Parathyroid adenoma (tissue), 2 donors: ENCODE results near the gene SUMO3.

Experiments used
- H2AFZ ChIP-seq: fragments of 300-600 bp; sonication (generic); one replicate; pipeline ENCODE4 v1.7.0; 2017; ENCODE audit warnings: antibody characterized with exemption, mild to moderate bottlenecking
- H3K27ac ChIP-seq: fragments of 300-600 bp; sonication (generic); one replicate; pipeline ENCODE4 v1.7.0; 2017
- H3K27me3 ChIP-seq: fragments of 300-600 bp; sonication (generic); one replicate; pipeline ENCODE4 v1.7.0; 2017; ENCODE audit warnings: low read length; ENCODE audit not compliant: control insufficient read depth, insufficient read depth
- H3K36me3 ChIP-seq: fragments of 300-600 bp; sonication (generic); one replicate; pipeline ENCODE4 v1.7.0; 2017; ENCODE audit warnings: low read length; ENCODE audit not compliant: control insufficient read depth, insufficient read depth
- H3K4me1 ChIP-seq: fragments of 300-600 bp; sonication (generic); one replicate; pipeline ENCODE4 v1.7.0; 2017; ENCODE audit warnings: control low read depth
- H3K4me2 ChIP-seq: fragments of 300-600 bp; sonication (generic); one replicate; pipeline ENCODE4 v1.7.0; 2017; ENCODE audit warnings: low read length
- H3K4me3 ChIP-seq: fragments of 300-600 bp; sonication (generic); one replicate; pipeline ENCODE4 v1.7.0; 2017; ENCODE audit warnings: low read depth, low read length
- H3K79me2 ChIP-seq: fragments of 300-600 bp; sonication (generic); one replicate; pipeline ENCODE4 v1.7.0; 2017; ENCODE audit warnings: control low read depth
- H3K9ac ChIP-seq: fragments of 300-600 bp; sonication (generic); one replicate; pipeline ENCODE4 v1.7.0; 2017; ENCODE audit warnings: mild to moderate bottlenecking
- H3K9me3 ChIP-seq: fragments of 300-600 bp; sonication (generic); one replicate; pipeline ENCODE4 v1.7.0; 2017; ENCODE audit warnings: low read length; ENCODE audit not compliant: control insufficient read depth
- TF ChIP-seq, protein P1 (sequence below): fragments of 300-600 bp; sonication (generic); IDR thresholded peaks from one replicate; pipeline ENCODE4 v1.7.0; 2017; ENCODE audit warnings: antibody characterized with exemption, mild to moderate bottlenecking
- donor health status: primary hyperparathyroidism.

Gene SUMO3

DNA sequence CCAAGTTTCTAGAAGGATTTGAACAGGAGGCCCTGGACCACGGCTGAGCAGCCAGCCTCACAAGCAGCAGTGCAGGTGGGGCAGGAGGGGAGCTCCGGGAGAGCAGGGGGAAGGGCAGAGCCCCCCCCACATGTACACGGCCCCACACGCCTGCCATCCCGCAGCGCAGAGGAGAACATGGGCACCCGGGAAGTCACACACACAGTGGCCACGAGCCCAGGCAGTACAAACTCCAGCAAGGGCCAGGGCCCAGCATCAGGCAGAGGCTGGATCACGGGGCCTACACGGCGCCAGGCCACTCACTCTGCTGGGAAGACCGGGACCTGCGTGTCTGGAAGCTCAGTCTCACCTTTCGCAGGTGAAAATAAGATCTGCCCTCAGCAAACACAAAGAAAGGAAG, 5.2 kb downstream of the SUMO3 start:
- H3K9me3 ChIP-seq = no peaks in the 10 kb centered on the region
- H3K4me3 ChIP-seq = no peak overlapping the region
- H3K9ac ChIP-seq = no peak overlapping the region
- no peaks in the 10 kb centered on the region for H3K79me2 ChIP-seq
- TF ChIP-seq, protein P1, sequence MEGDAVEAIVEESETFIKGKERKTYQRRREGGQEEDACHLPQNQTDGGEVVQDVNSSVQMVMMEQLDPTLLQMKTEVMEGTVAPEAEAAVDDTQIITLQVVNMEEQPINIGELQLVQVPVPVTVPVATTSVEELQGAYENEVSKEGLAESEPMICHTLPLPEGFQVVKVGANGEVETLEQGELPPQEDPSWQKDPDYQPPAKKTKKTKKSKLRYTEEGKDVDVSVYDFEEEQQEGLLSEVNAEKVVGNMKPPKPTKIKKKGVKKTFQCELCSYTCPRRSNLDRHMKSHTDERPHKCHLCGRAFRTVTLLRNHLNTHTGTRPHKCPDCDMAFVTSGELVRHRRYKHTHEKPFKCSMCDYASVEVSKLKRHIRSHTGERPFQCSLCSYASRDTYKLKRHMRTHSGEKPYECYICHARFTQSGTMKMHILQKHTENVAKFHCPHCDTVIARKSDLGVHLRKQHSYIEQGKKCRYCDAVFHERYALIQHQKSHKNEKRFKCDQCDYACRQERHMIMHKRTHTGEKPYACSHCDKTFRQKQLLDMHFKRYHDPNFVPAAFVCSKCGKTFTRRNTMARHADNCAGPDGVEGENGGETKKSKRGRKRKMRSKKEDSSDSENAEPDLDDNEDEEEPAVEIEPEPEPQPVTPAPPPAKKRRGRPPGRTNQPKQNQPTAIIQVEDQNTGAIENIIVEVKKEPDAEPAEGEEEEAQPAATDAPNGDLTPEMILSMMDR = no peak
- no peak overlapping the region for H3K27ac ChIP-seq
- no peaks in the 10 kb centered on the region for H3K36me3 ChIP-seq
- no peaks in the 10 kb centered on the region for H3K4me1 ChIP-seq
- H3K4me2 ChIP-seq = no peak overlapping the region
- H2AFZ ChIP-seq = no peak overlapping the region
- H3K27me3 ChIP-seq = no peaks in the 10 kb centered on the region

DNA sequence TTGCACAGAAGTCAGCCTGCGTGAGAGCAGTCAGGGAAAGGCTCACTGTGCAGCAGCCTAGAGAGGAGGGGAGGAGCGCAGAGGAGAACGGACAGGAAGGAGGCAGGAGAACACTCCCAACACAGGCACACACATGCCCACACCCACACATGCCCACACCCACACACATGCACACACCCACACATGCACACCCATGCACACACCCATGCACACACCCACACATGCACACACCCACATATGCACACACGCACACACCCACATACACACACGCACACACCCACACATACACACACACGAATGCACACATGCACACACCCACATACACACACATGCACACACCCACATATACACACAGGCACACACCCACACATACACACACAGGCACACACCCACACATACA, 7.1 kb downstream of the SUMO3 start:
- Histone ChIP-seq H3K9me3 (no peaks in the 10 kb centered on the region), H3K9ac (no peak overlapping the region), H3K4me3 (no peak overlapping the region), H3K27me3 (no peaks in the 10 kb centered on the region), H3K4me2 (no peak overlapping the region), H3K36me3 (no peaks in the 10 kb centered on the region), H3K27ac (no peak overlapping the region), H3K4me1 (no peaks in the 10 kb centered on the region), H2AFZ (no peak overlapping the region), H3K79me2 (no peaks in the 10 kb centered on the region)
- TF ChIP-seq, protein P1 = no peak

DNA sequence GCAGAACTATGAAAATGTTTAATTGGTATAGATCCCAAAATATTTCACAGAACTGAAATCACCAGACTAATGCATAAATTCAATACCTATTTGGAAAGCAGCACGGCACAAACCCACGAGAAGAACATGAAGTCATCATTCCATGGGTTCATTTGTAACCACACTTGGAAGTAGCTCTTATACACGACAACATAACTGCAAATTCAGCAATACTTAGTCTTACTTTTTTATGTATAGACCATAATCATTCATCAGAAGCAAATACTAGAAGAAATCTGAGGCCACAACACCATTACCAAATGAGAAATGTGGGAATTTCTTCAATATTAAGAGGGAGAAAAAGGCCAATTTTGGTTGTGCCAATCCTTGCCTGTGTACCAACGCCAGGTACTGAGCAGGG, 12.0 kb downstream of the SUMO3 start:
- TF ChIP-seq, protein P1 = no peak
- no peaks in the 10 kb centered on the region for H3K4me1 ChIP-seq
- no peak overlapping the region for H3K4me3 ChIP-seq
- no peak overlapping the region for H3K4me2 ChIP-seq
- no peaks in the 10 kb centered on the region for H3K9me3 ChIP-seq
- H3K9ac ChIP-seq = no peak overlapping the region
- no peaks in the 10 kb centered on the region for H3K36me3 ChIP-seq
- no peaks in the 10 kb centered on the region for H3K27me3 ChIP-seq
- H2AFZ ChIP-seq = no peak overlapping the region
- no peak overlapping the region for H3K27ac ChIP-seq
- H3K79me2 ChIP-seq = no peaks in the 10 kb centered on the region

DNA sequence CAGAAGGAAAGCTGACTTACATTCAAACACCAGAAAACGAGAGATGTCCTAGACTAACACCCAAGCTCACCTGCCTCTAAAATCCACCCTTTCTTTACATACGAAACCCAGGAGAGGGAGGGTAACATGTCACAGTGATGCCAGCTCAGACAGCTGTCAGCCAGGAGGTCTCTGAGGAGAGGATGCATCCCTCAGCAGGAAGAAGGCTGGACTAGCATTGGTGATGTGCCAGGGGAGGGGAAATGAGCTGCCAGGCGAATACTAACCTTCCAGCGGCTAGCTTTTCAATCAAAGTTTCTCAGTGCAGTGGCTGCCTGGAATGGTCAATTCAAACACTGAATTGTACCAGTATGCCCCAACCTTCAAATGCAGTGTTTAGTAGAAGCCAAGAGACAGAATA, 12.6 kb downstream of the SUMO3 start:
- Histone ChIP-seq H3K27me3 (no peaks in the 10 kb centered on the region), H3K4me3 (no peak overlapping the region), H3K36me3 (no peaks in the 10 kb centered on the region), H3K4me2 (no peak overlapping the region), H3K4me1 (peaks cover 3% of the 10 kb centered on the region), H3K9ac (no peak overlapping the region), H3K79me2 (no peaks in the 10 kb centered on the region), H2AFZ (no peak overlapping the region), H3K9me3 (no peaks in the 10 kb centered on the region), H3K27ac (no peak overlapping the region)
- TF ChIP-seq, protein P1 = no peak

DNA sequence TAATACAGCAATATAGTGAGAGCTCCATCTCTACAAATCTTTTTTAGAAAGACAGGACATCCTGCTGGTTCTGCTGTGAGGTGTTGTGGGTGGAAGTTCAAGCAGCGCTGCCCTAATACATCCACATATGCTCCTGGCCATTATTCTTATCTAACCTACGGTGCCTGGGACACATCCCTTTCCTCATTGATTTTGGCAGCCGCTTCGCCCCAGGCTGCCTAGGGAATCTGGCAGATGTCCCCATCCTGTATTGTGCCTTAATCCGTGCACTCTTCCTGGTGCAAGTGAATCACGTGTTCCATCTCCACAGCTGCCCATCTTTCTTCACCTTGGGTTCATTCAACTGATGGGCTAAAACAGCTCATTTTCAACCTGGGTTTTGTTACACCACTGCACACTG, 13.1 kb downstream of the SUMO3 start:
- Histone ChIP-seq H2AFZ (no peak overlapping the region), H3K4me3 (no peak overlapping the region), H3K27me3 (no peaks in the 10 kb centered on the region), H3K36me3 (no peaks in the 10 kb centered on the region), H3K79me2 (peaks cover 4% of the 10 kb centered on the region), H3K4me1 (peaks cover 3% of the 10 kb centered on the region), H3K4me2 (no peak overlapping the region), H3K9ac (no peak overlapping the region), H3K27ac (no peak overlapping the region), H3K9me3 (no peaks in the 10 kb centered on the region)
- TF ChIP-seq, protein P1 = no peak
